ENCODE measurements around the gene NELL2. TPM values are rescaled to one million over a fixed set of nuclear protein-coding genes. Genes with fewer than 3 reads are reported as not detected.
"Not testable (repeated sequence)": the region's sequence is repeated elsewhere in the genome, so short reads cannot be mapped to it uniquely, and the experiment has no call there.

The NELL2 gene
- polyA plus RNA-seq, 12 donors = 0.82 to 20.8 (median 1.8) TPM; not detected in 1

GRCh38 chr12:44847888-44848702 is 28.0 kb downstream of the NELL2 start:
- DNase-seq = no peak

- no peak for DNase-seq
These were observed 28.7 kb downstream of the NELL2 start for GRCh38 chr12:44847403-44847802.

- no peak for DNase-seq
These were observed 29.3 kb downstream of the NELL2 start for GRCh38 chr12:44846826-44847225.

GRCh38 chr12:44842669-44843068 is 33.4 kb downstream of the NELL2 start:
- DNase-seq = no peak

GRCh38 chr12:44839785-44840184 is 36.3 kb downstream of the NELL2 start:
- no peak for DNase-seq

- no peak for DNase-seq
These were observed 38.9 kb downstream of the NELL2 start for GRCh38 chr12:44837114-44837755.

GRCh38 chr12:44835641-44836379 is 40.3 kb downstream of the NELL2 start:
- DNase-seq = no peak

- DNase-seq = not testable (repeated sequence)
These were observed 41.1 kb downstream of the NELL2 start for GRCh38 chr12:44834996-44835395.

- DNase-seq = no peak
These were observed 42.6 kb downstream of the NELL2 start for GRCh38 chr12:44833561-44833960.

GRCh38 chr12:44830566-44831055 is 45.5 kb downstream of the NELL2 start:
- DNase-seq = no peak

- DNase-seq = no peak
These were observed 47.1 kb downstream of the NELL2 start for GRCh38 chr12:44829045-44829444.

- DNase-seq = no peak
These were observed 48.2 kb downstream of the NELL2 start for GRCh38 chr12:44827832-44828438.

- DNase-seq = not testable (repeated sequence)
These were observed 54.4 kb downstream of the NELL2 start for GRCh38 chr12:44821702-44822101.

GRCh38 chr12:44819884-44820283 is 56.2 kb downstream of the NELL2 start:
- no peak for DNase-seq

GRCh38 chr12:44817687-44818086 is 58.4 kb downstream of the NELL2 start:
- DNase-seq = no peak

GRCh38 chr12:44816446-44817017 is 59.6 kb downstream of the NELL2 start:
- no peak for DNase-seq

- no peak for DNase-seq
These were observed 64.1 kb downstream of the NELL2 start for GRCh38 chr12:44812062-44812461.

GRCh38 chr12:44804068-44804467 is 72.0 kb downstream of the NELL2 start:
- DNase-seq = no peak

GRCh38 chr12:44795970-44796369 is 80.1 kb downstream of the NELL2 start:
- no peak for DNase-seq

GRCh38 chr12:44788731-44789130 is 87.4 kb downstream of the NELL2 start:
- no peak for DNase-seq

- no peak for DNase-seq
These were observed 95.8 kb downstream of the NELL2 start for GRCh38 chr12:44780221-44780790.

Data from muscle of arm (tissue), 12 donors.